ENCODE measurements around the gene C6orf132. TPM values are rescaled to one million over a fixed set of nuclear protein-coding genes. Genes with fewer than 3 reads are reported as not detected.

Gene C6orf132
- total and polyA plus RNA-seq, 2 of the 4 experiments (the other 2 are of a cell fraction), result 0.72 to 1.7 TPM

DNA sequence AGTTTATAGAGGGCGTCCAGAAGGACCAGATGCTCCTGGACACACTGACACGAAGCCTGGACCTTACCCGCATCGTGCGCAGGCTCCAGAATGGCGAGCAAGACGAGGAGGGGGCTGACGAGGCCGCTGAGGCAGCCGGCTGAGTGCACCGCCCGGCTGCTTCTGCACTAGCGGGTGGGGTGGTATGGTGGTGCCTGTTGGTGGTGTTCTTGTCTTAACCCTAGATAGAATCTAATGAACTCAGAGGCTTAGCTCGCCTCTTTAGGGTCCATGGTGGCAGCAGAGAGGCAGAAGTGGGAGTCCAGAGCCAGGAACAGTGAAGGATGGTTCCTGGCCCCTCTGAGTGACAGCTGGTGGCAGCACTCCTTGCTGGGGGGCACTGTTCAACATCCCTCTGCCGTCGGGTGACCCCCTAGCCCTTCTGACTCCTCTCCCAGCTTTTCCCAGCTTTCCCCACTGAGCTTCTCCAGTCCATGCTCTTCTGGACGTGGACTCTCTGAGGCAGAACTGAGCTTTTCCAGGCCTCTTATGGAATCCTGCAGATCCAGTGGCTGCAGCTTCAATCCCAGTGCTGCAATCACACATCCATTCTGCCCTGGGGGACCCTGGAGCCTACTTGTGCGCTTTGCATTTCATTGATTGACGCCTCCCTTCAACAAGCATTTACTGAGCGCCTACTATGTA is 37.0 kb upstream of the C6orf132 start:
- Histone ChIP-seq H4K8ac (ENCODE audit: low read depth in 2 of 2, low read length in 2 of 2) (no peak overlapping the region), H3K27ac (ENCODE audit: insufficient read depth, low read length) (no peak overlapping the region), H3K4me3 (ENCODE audit: insufficient read depth, low read depth, low read length) (no peak overlapping the region), H3K23ac (ENCODE audit: low read depth, low read length) (no peak overlapping the region), H3K18ac (ENCODE audit: low read depth, low read length) (no peak overlapping the region), H4K91ac (ENCODE audit: insufficient read depth, low read depth, low read length) (peak overlapping the region; percentile 12; the same call in 1 of the 2 replicates), H2BK15ac (ENCODE audit: low read depth, low read length) (no peak overlapping the region), H4K20me1 (ENCODE audit: insufficient read depth, low read length) (no peaks in the 10 kb centered on the region), H4K5ac (ENCODE audit: low read depth, low read length) (no peak overlapping the region), H3K9ac (ENCODE audit: low read depth, low read length) (no peak overlapping the region), H3K9me3 (ENCODE audit: control insufficient read depth, insufficient read depth, low read length) (no peaks in the 10 kb centered on the region), H3K4me2 (ENCODE audit: low read depth, low read length) (no peak overlapping the region), H3K56ac (ENCODE audit: extremely low read depth, insufficient read depth, low read length) (no peak overlapping the region), H3K79me1 (ENCODE audit: low read depth in 1 of 2, low read length in 2 of 2) (no peaks in the 10 kb centered on the region), H3K4ac (ENCODE audit: low read depth, low read length) (no peak overlapping the region), H3K4me1 (ENCODE audit: control insufficient read depth, insufficient read depth, low read length) (no peaks in the 10 kb centered on the region), H3K27me3 (ENCODE audit: control insufficient read depth, insufficient read depth, low read length) (no peaks in the 10 kb centered on the region), H2AK9ac (replicated peaks; ENCODE audit: low read depth, low read length, poor library complexity) (peak overlapping the region; percentile 72), H3K9me1 (ENCODE audit: insufficient read depth, low read length) (no peaks in the 10 kb centered on the region), H2BK120ac (ENCODE audit: low read depth, low read length) (no peak overlapping the region), H2BK20ac (ENCODE audit: low read depth, low read length) (no peak overlapping the region), H3K14ac (replicated peaks; ENCODE audit: low read depth, low read length) (no peak overlapping the region; the same call in 1 of the 2 replicates), H2AK5ac (ENCODE audit: low read depth, low read length) (no peak overlapping the region), H2BK5ac (ENCODE audit: low read depth, low read length, poor library complexity, severe bottlenecking) (no peak overlapping the region), H2AFZ (replicated peaks; ENCODE audit: low read length, poor library complexity) (no peak overlapping the region), H3K36me3 (ENCODE audit: control insufficient read depth, insufficient read depth, low read length) (no peaks in the 10 kb centered on the region)
- POLR2A ChIA-PET (ENCODE audit: unreplicated experiment), result no interaction called here
- TF ChIP-seq BHLHE40 (IDR thresholded peaks at IDR 0.05; ENCODE audit: low read depth, low read length) (no peak), SMC3 (IDR thresholded peaks at IDR 0.05; ENCODE audit: low read depth, low read length) (no peak), MAZ (IDR thresholded peaks at IDR 0.05; ENCODE audit: borderline replicate concordance, low read depth, low read length) (no peak), CEBPB (IDR thresholded peaks at IDR 0.05; ENCODE audit: low read depth, low read length) (no peak), RFX5 (IDR thresholded peaks at IDR 0.05; ENCODE audit: low read depth, low read length) (no peak), RAD21 (IDR thresholded peaks at IDR 0.05; ENCODE audit: low read length) (no peak), MXI1 (IDR thresholded peaks at IDR 0.05; ENCODE audit: borderline replicate concordance, low read depth, low read length) (no peak), RCOR1 (IDR thresholded peaks at IDR 0.05; ENCODE audit: insufficient replicate concordance, low read length) (no peak), FOS (IDR thresholded peaks at IDR 0.05; ENCODE audit: low read depth, low read length) (no peak)
- TF ChIP-seq, protein P1, sequence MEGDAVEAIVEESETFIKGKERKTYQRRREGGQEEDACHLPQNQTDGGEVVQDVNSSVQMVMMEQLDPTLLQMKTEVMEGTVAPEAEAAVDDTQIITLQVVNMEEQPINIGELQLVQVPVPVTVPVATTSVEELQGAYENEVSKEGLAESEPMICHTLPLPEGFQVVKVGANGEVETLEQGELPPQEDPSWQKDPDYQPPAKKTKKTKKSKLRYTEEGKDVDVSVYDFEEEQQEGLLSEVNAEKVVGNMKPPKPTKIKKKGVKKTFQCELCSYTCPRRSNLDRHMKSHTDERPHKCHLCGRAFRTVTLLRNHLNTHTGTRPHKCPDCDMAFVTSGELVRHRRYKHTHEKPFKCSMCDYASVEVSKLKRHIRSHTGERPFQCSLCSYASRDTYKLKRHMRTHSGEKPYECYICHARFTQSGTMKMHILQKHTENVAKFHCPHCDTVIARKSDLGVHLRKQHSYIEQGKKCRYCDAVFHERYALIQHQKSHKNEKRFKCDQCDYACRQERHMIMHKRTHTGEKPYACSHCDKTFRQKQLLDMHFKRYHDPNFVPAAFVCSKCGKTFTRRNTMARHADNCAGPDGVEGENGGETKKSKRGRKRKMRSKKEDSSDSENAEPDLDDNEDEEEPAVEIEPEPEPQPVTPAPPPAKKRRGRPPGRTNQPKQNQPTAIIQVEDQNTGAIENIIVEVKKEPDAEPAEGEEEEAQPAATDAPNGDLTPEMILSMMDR (conservative IDR thresholded peaks at IDR 0.05; ENCODE audit: low read depth, low read length), result no peak
- no TSS peak for BruUV-seq (replicated peaks)
- no peak for DNase-seq
- dilution Hi-C loops (cut with HindIII; ENCODE audit: low sequenced_read_pairs, unreplicated experiment) (no loop called here), intact Hi-C loops (cut with micrococcal nuclease) (no loop called here), in situ Hi-C loops (cut with MboI; ENCODE audit: low sequenced_read_pairs) (no loop called here)
- CTCF ChIA-PET, result no interaction called here
- 95% methylated on average over 10 of the region's 20 CpGs; no CpG with 5 or more reads in 1 of the 2 experiments for WGBS, 2 experiments (ENCODE audit: extremely low coverage in 2 of 2, insufficient read length in 1 of 2)
- ATAC-seq (ENCODE audit: low read depth), result no peak

All from IMR-90 (cell line).